ENCODE data around the gene SLC35A5.

- TF ChIP-seq CTCF (IDR thresholded peaks at IDR 0.05) = no peak
- no peak for TF ChIP-seq POLR2A (IDR thresholded peaks at IDR 0.05)
Observed at GRCh38 chr3:112631257-112631656, 69.4 kb downstream of the SLC35A5 start.
